ENCODE data around the gene PLXDC1.

DNA sequence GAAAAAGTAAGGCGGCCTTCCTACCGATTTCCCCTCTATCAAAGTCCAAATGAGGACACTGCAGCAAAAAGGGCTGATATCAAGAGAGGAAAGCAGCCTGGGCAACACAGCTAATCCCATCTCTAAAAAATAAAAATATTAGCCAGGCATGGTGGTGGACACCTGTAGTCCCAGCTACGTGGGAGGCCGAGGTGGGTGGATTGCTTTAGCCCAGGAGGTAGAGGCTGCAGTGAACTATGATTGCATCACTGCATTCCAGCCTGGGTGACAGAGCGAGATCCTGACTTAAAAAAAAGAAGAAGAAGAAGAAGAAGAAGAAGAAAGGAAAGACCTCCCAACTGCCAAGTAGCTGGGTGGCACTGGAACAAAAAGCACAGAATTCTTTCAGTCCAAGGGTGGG is 31.6 kb upstream of the PLXDC1 start:
- TF ChIP-seq, protein P1, sequence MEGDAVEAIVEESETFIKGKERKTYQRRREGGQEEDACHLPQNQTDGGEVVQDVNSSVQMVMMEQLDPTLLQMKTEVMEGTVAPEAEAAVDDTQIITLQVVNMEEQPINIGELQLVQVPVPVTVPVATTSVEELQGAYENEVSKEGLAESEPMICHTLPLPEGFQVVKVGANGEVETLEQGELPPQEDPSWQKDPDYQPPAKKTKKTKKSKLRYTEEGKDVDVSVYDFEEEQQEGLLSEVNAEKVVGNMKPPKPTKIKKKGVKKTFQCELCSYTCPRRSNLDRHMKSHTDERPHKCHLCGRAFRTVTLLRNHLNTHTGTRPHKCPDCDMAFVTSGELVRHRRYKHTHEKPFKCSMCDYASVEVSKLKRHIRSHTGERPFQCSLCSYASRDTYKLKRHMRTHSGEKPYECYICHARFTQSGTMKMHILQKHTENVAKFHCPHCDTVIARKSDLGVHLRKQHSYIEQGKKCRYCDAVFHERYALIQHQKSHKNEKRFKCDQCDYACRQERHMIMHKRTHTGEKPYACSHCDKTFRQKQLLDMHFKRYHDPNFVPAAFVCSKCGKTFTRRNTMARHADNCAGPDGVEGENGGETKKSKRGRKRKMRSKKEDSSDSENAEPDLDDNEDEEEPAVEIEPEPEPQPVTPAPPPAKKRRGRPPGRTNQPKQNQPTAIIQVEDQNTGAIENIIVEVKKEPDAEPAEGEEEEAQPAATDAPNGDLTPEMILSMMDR (CRISPR knock-in tag; IDR thresholded peaks at IDR 0.05), result no peak
- TF ChIP-seq KAT7 (CRISPR knock-in tag; IDR thresholded peaks at IDR 0.05; ENCODE audit: borderline replicate concordance) (no peak), ZNF207 (IDR thresholded peaks at IDR 0.05; ENCODE audit: borderline replicate concordance) (no peak), HDAC2 (CRISPR knock-in tag; IDR thresholded peaks at IDR 0.05) (no peak), NR2C2 (CRISPR knock-in tag; IDR thresholded peaks at IDR 0.05; ENCODE audit: borderline replicate concordance) (no peak), YY1 (IDR thresholded peaks at IDR 0.05; ENCODE audit: insufficient read depth, insufficient replicate concordance, low read depth, low read length) (no peak), ZNF607 (CRISPR knock-in tag; IDR thresholded peaks at IDR 0.05; ENCODE audit: borderline replicate concordance) (no peak)
- TF ChIP-seq, protein P2, sequence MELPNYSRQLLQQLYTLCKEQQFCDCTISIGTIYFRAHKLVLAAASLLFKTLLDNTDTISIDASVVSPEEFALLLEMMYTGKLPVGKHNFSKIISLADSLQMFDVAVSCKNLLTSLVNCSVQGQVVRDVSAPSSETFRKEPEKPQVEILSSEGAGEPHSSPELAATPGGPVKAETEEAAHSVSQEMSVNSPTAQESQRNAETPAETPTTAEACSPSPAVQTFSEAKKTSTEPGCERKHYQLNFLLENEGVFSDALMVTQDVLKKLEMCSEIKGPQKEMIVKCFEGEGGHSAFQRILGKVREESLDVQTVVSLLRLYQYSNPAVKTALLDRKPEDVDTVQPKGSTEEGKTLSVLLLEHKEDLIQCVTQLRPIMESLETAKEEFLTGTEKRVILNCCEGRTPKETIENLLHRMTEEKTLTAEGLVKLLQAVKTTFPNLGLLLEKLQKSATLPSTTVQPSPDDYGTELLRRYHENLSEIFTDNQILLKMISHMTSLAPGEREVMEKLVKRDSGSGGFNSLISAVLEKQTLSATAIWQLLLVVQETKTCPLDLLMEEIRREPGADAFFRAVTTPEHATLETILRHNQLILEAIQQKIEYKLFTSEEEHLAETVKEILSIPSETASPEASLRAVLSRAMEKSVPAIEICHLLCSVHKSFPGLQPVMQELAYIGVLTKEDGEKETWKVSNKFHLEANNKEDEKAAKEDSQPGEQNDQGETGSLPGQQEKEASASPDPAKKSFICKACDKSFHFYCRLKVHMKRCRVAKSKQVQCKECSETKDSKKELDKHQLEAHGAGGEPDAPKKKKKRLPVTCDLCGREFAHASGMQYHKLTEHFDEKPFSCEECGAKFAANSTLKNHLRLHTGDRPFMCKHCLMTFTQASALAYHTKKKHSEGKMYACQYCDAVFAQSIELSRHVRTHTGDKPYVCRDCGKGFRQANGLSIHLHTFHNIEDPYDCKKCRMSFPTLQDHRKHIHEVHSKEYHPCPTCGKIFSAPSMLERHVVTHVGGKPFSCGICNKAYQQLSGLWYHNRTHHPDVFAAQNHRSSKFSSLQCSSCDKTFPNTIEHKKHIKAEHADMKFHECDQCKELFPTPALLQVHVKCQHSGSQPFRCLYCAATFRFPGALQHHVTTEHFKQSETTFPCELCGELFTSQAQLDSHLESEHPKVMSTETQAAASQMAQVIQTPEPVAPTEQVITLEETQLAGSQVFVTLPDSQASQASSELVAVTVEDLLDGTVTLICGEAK (IDR thresholded peaks at IDR 0.05), result no peak
- TF ChIP-seq, protein P2 (CRISPR knock-in tag; IDR thresholded peaks at IDR 0.05), result no peak
